ENCODE data around the gene FBXL13.

DNA sequence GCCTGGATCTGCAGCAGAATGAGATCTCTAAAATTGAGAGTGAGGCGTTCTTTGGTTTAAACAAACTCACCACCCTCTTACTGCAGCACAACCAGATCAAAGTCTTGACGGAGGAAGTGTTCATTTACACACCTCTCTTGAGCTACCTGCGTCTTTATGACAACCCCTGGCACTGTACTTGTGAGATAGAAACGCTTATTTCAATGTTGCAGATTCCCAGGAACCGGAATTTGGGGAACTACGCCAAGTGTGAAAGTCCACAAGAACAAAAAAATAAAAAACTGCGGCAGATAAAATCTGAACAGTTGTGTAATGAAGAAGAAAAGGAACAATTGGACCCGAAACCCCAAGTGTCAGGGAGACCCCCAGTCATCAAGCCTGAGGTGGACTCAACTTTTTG lies 140.4 kb downstream of the FBXL13 start:
- TF ChIP-seq EP300 (IDR thresholded peaks at IDR 0.05; ENCODE audit: borderline replicate concordance) (no peak), FOXM1 (IDR thresholded peaks at IDR 0.05; ENCODE audit: borderline replicate concordance, low read depth) (no peak), CEBPB (IDR thresholded peaks at IDR 0.05) (no peak), NFIC (IDR thresholded peaks at IDR 0.05) (no peak), EGR1 (IDR thresholded peaks at IDR 0.05) (no peak), TEAD4 (IDR thresholded peaks at IDR 0.05) (no peak), TAF1 (IDR thresholded peaks at IDR 0.05; ENCODE audit: low read depth) (no peak), YY1 (IDR thresholded peaks at IDR 0.05; ENCODE audit: low read depth) (no peak)
- TF ChIP-seq, protein P1, sequence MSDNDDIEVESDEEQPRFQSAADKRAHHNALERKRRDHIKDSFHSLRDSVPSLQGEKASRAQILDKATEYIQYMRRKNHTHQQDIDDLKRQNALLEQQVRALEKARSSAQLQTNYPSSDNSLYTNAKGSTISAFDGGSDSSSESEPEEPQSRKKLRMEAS (IDR thresholded peaks at IDR 0.05), result no peak
- TF ChIP-seq, protein P2, sequence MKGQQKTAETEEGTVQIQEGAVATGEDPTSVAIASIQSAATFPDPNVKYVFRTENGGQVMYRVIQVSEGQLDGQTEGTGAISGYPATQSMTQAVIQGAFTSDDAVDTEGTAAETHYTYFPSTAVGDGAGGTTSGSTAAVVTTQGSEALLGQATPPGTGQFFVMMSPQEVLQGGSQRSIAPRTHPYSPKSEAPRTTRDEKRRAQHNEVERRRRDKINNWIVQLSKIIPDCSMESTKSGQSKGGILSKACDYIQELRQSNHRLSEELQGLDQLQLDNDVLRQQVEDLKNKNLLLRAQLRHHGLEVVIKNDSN (IDR thresholded peaks at IDR 0.05), result no peak
- TF ChIP-seq, protein P3, sequence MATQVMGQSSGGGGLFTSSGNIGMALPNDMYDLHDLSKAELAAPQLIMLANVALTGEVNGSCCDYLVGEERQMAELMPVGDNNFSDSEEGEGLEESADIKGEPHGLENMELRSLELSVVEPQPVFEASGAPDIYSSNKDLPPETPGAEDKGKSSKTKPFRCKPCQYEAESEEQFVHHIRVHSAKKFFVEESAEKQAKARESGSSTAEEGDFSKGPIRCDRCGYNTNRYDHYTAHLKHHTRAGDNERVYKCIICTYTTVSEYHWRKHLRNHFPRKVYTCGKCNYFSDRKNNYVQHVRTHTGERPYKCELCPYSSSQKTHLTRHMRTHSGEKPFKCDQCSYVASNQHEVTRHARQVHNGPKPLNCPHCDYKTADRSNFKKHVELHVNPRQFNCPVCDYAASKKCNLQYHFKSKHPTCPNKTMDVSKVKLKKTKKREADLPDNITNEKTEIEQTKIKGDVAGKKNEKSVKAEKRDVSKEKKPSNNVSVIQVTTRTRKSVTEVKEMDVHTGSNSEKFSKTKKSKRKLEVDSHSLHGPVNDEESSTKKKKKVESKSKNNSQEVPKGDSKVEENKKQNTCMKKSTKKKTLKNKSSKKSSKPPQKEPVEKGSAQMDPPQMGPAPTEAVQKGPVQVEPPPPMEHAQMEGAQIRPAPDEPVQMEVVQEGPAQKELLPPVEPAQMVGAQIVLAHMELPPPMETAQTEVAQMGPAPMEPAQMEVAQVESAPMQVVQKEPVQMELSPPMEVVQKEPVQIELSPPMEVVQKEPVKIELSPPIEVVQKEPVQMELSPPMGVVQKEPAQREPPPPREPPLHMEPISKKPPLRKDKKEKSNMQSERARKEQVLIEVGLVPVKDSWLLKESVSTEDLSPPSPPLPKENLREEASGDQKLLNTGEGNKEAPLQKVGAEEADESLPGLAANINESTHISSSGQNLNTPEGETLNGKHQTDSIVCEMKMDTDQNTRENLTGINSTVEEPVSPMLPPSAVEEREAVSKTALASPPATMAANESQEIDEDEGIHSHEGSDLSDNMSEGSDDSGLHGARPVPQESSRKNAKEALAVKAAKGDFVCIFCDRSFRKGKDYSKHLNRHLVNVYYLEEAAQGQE (IDR thresholded peaks at IDR 0.05; ENCODE audit: low read depth), result no peak

Measured in Ishikawa (cell line).